Measurements from ENCODE around the gene IL1RAPL2.

The IL1RAPL2 gene

DNA sequence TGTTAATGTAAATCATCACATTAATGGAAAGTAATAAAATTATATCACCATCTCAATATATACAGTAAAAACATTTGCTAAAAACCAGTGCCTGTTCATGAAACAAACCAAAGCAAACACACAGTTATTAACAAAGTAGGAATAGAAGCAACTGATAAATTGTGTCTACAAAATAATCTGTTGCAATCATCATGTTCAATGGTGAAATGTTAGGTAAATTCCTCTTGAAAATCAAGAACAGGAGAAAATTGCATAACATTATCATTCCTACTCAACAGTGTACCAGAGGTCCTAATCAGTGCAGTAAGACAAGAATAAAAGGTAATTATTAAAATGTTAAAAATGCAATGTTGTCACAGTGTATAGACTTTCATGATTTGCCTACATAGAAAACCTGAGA is 402.2 kb downstream of the IL1RAPL2 start:
- H3K36me3 ChIP-seq (ENCODE audit: control insufficient read depth in 2 of 2, insufficient read depth in 1 of 2, low read length in 2 of 2), result no peaks in the 10 kb centered on the region
- no peak overlapping the region for H3K27ac ChIP-seq (ENCODE audit: extremely low read depth, low read depth, low read length)
- H3K4me1 ChIP-seq (ENCODE audit: control insufficient read depth, insufficient read depth, low read length), result no peaks in the 10 kb centered on the region
- TF ChIP-seq WT1 (tag by site-specific recombination; IDR thresholded peaks at IDR 0.05) (no peak), ZNF768 (tag by site-specific recombination; IDR thresholded peaks at IDR 0.05) (no peak)
- H3K4me3 ChIP-seq (ENCODE audit: low read depth, low read length), result no peak overlapping the region
- ChIA-PET CTCF (no interaction called here), POLR2A (no interaction called here)
- H3K9me3 ChIP-seq (ENCODE audit: control insufficient read depth, insufficient read depth, low read depth, low read length), result no peaks in the 10 kb centered on the region

DNA sequence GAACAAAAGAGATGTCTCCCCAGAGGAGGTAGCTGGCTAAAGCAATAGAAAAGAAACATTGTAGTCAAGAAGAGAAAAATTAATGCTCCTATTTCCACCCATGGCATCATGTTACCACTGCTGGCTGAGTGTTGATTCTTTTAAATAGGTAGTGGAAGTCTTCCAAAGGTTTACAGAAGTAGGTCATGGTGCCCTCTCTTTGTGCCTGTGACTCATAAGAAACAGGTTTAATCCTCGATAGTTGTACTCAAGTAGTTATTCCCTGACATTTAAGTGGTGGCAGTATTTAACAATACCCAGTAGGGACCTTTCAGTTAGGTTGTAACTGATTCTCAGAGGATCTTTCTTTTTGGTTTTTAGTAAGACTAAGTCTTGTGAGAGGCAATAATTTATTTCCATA is 406.7 kb downstream of the IL1RAPL2 start:
- CTCF ChIA-PET, result no interaction called here
- H3K9me3 ChIP-seq (ENCODE audit: control insufficient read depth, insufficient read depth, low read depth, low read length), result no peaks in the 10 kb centered on the region

More for the DNA sequence above, 406.7 kb downstream of the IL1RAPL2 start:
- Histone ChIP-seq H3K4me1 (ENCODE audit: control insufficient read depth, insufficient read depth, low read length) (no peaks in the 10 kb centered on the region), H3K36me3 (ENCODE audit: control insufficient read depth in 2 of 2, insufficient read depth in 1 of 2, low read length in 2 of 2) (no peaks in the 10 kb centered on the region), H3K27ac (ENCODE audit: extremely low read depth, low read depth, low read length) (no peak overlapping the region), H3K4me3 (ENCODE audit: low read depth, low read length) (no peak overlapping the region)
- TF ChIP-seq, protein P1, sequence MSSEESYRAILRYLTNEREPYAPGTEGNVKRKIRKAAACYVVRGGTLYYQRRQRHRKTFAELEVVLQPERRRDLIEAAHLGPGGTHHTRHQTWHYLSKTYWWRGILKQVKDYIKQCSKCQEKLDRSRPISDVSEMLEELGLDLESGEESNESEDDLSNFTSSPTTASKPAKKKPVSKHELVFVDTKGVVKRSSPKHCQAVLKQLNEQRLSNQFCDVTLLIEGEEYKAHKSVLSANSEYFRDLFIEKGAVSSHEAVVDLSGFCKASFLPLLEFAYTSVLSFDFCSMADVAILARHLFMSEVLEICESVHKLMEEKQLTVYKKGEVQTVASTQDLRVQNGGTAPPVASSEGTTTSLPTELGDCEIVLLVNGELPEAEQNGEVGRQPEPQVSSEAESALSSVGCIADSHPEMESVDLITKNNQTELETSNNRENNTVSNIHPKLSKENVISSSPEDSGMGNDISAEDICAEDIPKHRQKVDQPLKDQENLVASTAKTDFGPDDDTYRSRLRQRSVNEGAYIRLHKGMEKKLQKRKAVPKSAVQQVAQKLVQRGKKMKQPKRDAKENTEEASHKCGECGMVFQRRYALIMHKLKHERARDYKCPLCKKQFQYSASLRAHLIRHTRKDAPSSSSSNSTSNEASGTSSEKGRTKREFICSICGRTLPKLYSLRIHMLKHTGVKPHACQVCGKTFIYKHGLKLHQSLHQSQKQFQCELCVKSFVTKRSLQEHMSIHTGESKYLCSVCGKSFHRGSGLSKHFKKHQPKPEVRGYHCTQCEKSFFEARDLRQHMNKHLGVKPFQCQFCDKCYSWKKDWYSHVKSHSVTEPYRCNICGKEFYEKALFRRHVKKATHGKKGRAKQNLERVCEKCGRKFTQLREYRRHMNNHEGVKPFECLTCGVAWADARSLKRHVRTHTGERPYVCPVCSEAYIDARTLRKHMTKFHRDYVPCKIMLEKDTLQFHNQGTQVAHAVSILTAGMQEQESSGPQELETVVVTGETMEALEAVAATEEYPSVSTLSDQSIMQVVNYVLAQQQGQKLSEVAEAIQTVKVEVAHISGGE (tag by site-specific recombination; conservative IDR thresholded peaks at IDR 0.05; ENCODE audit: low read depth), result no peak
- TF ChIP-seq, protein P2, sequence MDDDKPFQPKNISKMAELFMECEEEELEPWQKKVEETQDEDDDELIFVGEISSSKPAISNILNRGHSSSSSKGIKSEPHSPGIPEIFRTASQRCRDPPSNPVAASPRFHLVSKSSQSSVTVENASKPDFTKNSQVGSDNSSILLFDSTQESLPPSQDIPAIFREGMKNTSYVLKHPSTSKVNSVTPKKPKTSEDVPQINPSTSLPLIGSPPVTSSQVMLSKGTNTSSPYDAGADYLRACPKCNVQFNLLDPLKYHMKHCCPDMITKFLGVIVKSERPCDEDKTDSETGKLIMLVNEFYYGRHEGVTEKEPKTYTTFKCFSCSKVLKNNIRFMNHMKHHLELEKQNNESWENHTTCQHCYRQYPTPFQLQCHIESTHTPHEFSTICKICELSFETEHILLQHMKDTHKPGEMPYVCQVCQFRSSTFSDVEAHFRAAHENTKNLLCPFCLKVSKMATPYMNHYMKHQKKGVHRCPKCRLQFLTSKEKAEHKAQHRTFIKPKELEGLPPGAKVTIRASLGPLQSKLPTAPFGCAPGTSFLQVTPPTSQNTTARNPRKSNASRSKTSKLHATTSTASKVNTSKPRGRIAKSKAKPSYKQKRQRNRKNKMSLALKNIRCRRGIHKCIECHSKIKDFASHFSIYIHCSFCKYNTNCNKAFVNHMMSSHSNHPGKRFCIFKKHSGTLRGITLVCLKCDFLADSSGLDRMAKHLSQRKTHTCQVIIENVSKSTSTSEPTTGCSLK (tag by site-specific recombination; IDR thresholded peaks at IDR 0.05), result no peak
- TF ChIP-seq SP3 (tag by site-specific recombination; IDR thresholded peaks at IDR 0.05) (no peak), ZBTB21 (tag by site-specific recombination; IDR thresholded peaks at IDR 0.05) (no peak), ZNF768 (tag by site-specific recombination; IDR thresholded peaks at IDR 0.05) (no peak), ZNF670 (tag by site-specific recombination; IDR thresholded peaks at IDR 0.05; ENCODE audit: low read depth) (no peak), ZNF112 (tag by site-specific recombination; IDR thresholded peaks at IDR 0.05) (no peak), ZNF664 (tag by site-specific recombination; IDR thresholded peaks at IDR 0.05) (no peak), ZNF560 (tag by site-specific recombination; IDR thresholded peaks at IDR 0.05; ENCODE audit: borderline replicate concordance) (no peak), ZNF624 (tag by site-specific recombination; IDR thresholded peaks at IDR 0.05) (no peak), SCRT1 (tag by site-specific recombination; IDR thresholded peaks at IDR 0.05; ENCODE audit: borderline replicate concordance) (no peak), ZFP41 (tag by site-specific recombination; IDR thresholded peaks at IDR 0.05; ENCODE audit: borderline replicate concordance) (no peak)
- TF ChIP-seq, protein P3, sequence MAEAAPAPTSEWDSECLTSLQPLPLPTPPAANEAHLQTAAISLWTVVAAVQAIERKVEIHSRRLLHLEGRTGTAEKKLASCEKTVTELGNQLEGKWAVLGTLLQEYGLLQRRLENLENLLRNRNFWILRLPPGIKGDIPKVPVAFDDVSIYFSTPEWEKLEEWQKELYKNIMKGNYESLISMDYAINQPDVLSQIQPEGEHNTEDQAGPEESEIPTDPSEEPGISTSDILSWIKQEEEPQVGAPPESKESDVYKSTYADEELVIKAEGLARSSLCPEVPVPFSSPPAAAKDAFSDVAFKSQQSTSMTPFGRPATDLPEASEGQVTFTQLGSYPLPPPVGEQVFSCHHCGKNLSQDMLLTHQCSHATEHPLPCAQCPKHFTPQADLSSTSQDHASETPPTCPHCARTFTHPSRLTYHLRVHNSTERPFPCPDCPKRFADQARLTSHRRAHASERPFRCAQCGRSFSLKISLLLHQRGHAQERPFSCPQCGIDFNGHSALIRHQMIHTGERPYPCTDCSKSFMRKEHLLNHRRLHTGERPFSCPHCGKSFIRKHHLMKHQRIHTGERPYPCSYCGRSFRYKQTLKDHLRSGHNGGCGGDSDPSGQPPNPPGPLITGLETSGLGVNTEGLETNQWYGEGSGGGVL (tag by site-specific recombination; IDR thresholded peaks at IDR 0.05), result no peak
- TF ChIP-seq, protein P4, sequence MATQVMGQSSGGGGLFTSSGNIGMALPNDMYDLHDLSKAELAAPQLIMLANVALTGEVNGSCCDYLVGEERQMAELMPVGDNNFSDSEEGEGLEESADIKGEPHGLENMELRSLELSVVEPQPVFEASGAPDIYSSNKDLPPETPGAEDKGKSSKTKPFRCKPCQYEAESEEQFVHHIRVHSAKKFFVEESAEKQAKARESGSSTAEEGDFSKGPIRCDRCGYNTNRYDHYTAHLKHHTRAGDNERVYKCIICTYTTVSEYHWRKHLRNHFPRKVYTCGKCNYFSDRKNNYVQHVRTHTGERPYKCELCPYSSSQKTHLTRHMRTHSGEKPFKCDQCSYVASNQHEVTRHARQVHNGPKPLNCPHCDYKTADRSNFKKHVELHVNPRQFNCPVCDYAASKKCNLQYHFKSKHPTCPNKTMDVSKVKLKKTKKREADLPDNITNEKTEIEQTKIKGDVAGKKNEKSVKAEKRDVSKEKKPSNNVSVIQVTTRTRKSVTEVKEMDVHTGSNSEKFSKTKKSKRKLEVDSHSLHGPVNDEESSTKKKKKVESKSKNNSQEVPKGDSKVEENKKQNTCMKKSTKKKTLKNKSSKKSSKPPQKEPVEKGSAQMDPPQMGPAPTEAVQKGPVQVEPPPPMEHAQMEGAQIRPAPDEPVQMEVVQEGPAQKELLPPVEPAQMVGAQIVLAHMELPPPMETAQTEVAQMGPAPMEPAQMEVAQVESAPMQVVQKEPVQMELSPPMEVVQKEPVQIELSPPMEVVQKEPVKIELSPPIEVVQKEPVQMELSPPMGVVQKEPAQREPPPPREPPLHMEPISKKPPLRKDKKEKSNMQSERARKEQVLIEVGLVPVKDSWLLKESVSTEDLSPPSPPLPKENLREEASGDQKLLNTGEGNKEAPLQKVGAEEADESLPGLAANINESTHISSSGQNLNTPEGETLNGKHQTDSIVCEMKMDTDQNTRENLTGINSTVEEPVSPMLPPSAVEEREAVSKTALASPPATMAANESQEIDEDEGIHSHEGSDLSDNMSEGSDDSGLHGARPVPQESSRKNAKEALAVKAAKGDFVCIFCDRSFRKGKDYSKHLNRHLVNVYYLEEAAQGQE (tag by site-specific recombination; IDR thresholded peaks at IDR 0.05), result no peak
- TF ChIP-seq, protein P5, sequence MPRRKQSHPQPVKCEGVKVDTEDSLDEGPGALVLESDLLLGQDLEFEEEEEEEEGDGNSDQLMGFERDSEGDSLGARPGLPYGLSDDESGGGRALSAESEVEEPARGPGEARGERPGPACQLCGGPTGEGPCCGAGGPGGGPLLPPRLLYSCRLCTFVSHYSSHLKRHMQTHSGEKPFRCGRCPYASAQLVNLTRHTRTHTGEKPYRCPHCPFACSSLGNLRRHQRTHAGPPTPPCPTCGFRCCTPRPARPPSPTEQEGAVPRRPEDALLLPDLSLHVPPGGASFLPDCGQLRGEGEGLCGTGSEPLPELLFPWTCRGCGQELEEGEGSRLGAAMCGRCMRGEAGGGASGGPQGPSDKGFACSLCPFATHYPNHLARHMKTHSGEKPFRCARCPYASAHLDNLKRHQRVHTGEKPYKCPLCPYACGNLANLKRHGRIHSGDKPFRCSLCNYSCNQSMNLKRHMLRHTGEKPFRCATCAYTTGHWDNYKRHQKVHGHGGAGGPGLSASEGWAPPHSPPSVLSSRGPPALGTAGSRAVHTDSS (tag by site-specific recombination; IDR thresholded peaks at IDR 0.05), result no peak
- TF ChIP-seq, protein P6, sequence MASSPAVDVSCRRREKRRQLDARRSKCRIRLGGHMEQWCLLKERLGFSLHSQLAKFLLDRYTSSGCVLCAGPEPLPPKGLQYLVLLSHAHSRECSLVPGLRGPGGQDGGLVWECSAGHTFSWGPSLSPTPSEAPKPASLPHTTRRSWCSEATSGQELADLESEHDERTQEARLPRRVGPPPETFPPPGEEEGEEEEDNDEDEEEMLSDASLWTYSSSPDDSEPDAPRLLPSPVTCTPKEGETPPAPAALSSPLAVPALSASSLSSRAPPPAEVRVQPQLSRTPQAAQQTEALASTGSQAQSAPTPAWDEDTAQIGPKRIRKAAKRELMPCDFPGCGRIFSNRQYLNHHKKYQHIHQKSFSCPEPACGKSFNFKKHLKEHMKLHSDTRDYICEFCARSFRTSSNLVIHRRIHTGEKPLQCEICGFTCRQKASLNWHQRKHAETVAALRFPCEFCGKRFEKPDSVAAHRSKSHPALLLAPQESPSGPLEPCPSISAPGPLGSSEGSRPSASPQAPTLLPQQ (tag by site-specific recombination; IDR thresholded peaks at IDR 0.05), result no peak
- TF ChIP-seq, protein P7, sequence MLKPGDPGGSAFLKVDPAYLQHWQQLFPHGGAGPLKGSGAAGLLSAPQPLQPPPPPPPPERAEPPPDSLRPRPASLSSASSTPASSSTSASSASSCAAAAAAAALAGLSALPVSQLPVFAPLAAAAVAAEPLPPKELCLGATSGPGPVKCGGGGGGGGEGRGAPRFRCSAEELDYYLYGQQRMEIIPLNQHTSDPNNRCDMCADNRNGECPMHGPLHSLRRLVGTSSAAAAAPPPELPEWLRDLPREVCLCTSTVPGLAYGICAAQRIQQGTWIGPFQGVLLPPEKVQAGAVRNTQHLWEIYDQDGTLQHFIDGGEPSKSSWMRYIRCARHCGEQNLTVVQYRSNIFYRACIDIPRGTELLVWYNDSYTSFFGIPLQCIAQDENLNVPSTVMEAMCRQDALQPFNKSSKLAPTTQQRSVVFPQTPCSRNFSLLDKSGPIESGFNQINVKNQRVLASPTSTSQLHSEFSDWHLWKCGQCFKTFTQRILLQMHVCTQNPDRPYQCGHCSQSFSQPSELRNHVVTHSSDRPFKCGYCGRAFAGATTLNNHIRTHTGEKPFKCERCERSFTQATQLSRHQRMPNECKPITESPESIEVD (tag by site-specific recombination; IDR thresholded peaks at IDR 0.05), result no peak
- POLR2A ChIA-PET, result no interaction called here

Measured in HEK293 (cell line).